ENCODE results near the gene ANKMY1. TPM values are rescaled to one million over a fixed set of nuclear protein-coding genes. Genes with fewer than 3 reads are reported as not detected.

The ANKMY1 gene
- total RNA-seq, 2 experiments from 2014 or later = 25.7 to 26.2 TPM

- Mint-ChIP-seq H3K27ac (no peak overlapping the region), H3K4me1 (ENCODE audit: low read depth) (no peaks in the 10 kb centered on the region), H3K9me3 (no peaks in the 10 kb centered on the region), H3K27me3 (peaks cover 10% of the 10 kb centered on the region), H3K36me3 (ENCODE audit: low read depth) (no peaks in the 10 kb centered on the region), H3K4me3 (no peak overlapping the region)
- ChIA-PET CTCF (no interaction called here), POLR2A (no interaction called here)
- Histone ChIP-seq H3K27ac (ENCODE audit: low read depth in 1 of 2, low read length in 2 of 2) (no peak overlapping the region), H3K4me1 (ENCODE audit: insufficient read depth, low read length) (no peaks in the 10 kb centered on the region), H3K36me3 (ENCODE audit: insufficient read depth, low read length) (no peaks in the 10 kb centered on the region), H3K9me3 (ENCODE audit: control insufficient read depth in 1 of 2, insufficient read depth in 1 of 2, low read length in 2 of 2) (peaks cover 0 to 19% of the 10 kb centered on the region in 2 experiments), H3K4me3 (ENCODE audit: low read length) (no peak overlapping the region), H3K27me3 (ENCODE audit: control insufficient read depth in 1 of 2, insufficient read depth in 2 of 2, low read length in 2 of 2) (peaks cover 0 to 13% of the 10 kb centered on the region in 2 experiments)
- ATAC-seq (ENCODE audit: poor library complexity) (no peak), DNase-seq (peak in 1 of 14 experiments; percentile 5)
- intact Hi-C loops (cut with DNase I, micrococcal nuclease) = no loop called here
- TF ChIP-seq CTCF (IDR thresholded peaks at IDR 0.05) = no peak
Measured at GRCh38 chr2:240460781-240461431, 96.9 kb downstream of the ANKMY1 start.

GRCh38 chr2:240460253-240460711, 97.5 kb downstream of the ANKMY1 start:
- no peak for ATAC-seq (ENCODE audit: poor library complexity)
- Mint-ChIP-seq H3K9me3 (no peaks in the 10 kb centered on the region), H3K4me1 (ENCODE audit: low read depth) (no peaks in the 10 kb centered on the region), H3K27ac (no peak overlapping the region), H3K4me3 (no peak overlapping the region), H3K36me3 (ENCODE audit: low read depth) (no peaks in the 10 kb centered on the region), H3K27me3 (peaks cover 10% of the 10 kb centered on the region)
- peak in 2 of 14 experiments; percentile 1 to 28 for DNase-seq
- peaks cover 0 to 19% of the 10 kb centered on the region in 2 experiments for H3K27me3 ChIP-seq (ENCODE audit: control insufficient read depth in 1 of 2, insufficient read depth in 2 of 2, low read length in 2 of 2)
- TF ChIP-seq CTCF (IDR thresholded peaks at IDR 0.05) = no peak
- H3K4me1 ChIP-seq (ENCODE audit: insufficient read depth, low read length) = peaks cover 1% of the 10 kb centered on the region
- ChIA-PET POLR2A (no interaction called here), CTCF (no interaction called here)
- intact Hi-C loops (cut with DNase I, micrococcal nuclease) = no loop called here
- peaks cover 0 to 20% of the 10 kb centered on the region in 2 experiments for H3K9me3 ChIP-seq (ENCODE audit: control insufficient read depth in 1 of 2, insufficient read depth in 1 of 2, low read length in 2 of 2)
- H3K36me3 ChIP-seq (ENCODE audit: insufficient read depth, low read length) = no peaks in the 10 kb centered on the region
- H3K4me3 ChIP-seq (ENCODE audit: low read length) = no peak overlapping the region
- H3K27ac ChIP-seq (ENCODE audit: low read depth in 1 of 2, low read length in 2 of 2) = no peak overlapping the region

- H3K9me3 ChIP-seq (ENCODE audit: control insufficient read depth in 1 of 2, insufficient read depth in 1 of 2, low read length in 2 of 2) = peaks cover 0 to 23% of the 10 kb centered on the region in 2 experiments
- ATAC-seq (ENCODE audit: poor library complexity) = no peak
- peaks cover 4% of the 10 kb centered on the region for H3K4me1 ChIP-seq (ENCODE audit: insufficient read depth, low read length)
- H3K4me1 Mint-ChIP-seq (ENCODE audit: low read depth) = peaks cover 4% of the 10 kb centered on the region
- TF ChIP-seq CTCF (IDR thresholded peaks at IDR 0.05) = no peak
- ChIA-PET CTCF (no interaction called here), POLR2A (no interaction called here)
- H3K27ac ChIP-seq (ENCODE audit: low read depth in 1 of 2, low read length in 2 of 2) = no peak overlapping the region
- intact Hi-C loops (cut with DNase I, micrococcal nuclease) = no loop called here
- no peaks in the 10 kb centered on the region for H3K36me3 ChIP-seq (ENCODE audit: insufficient read depth, low read length)
- H3K4me3 ChIP-seq (ENCODE audit: low read length) = no peak overlapping the region
- H3K27me3 ChIP-seq (ENCODE audit: control insufficient read depth in 1 of 2, insufficient read depth in 2 of 2, low read length in 2 of 2) = peaks cover 4 to 25% of the 10 kb centered on the region in 2 experiments
- peak in 1 of 14 experiments; percentile 2 for DNase-seq
- H3K4me3 Mint-ChIP-seq = no peak overlapping the region
- H3K27ac Mint-ChIP-seq = no peak overlapping the region
- peaks cover 14% of the 10 kb centered on the region for H3K27me3 Mint-ChIP-seq
- no peaks in the 10 kb centered on the region for H3K36me3 Mint-ChIP-seq (ENCODE audit: low read depth)
- H3K9me3 Mint-ChIP-seq = no peaks in the 10 kb centered on the region
Measured at GRCh38 chr2:240459401-240460252, 98.2 kb downstream of the ANKMY1 start.
